Measurements from ENCODE around the gene P2RY8. TPM values are rescaled to one million over a fixed set of nuclear protein-coding genes. Genes with fewer than 3 reads are reported as not detected.

P2RY8 gene
- total RNA-seq, 1 donor from 2014 or later: 0.32 TPM

GRCh38 chrX:1533058-1533457, 3.9 kb downstream of the P2RY8 start:
- H3K4me3 ChIP-seq: no peak overlapping the region
- TF ChIP-seq EZH2phosphoT487 (IDR thresholded peaks at IDR 0.05) (no peak), EZH2 (IDR thresholded peaks at IDR 0.05) (no peak), CTCF (IDR thresholded peaks at IDR 0.05) (no peak)
- no peaks in the 10 kb centered on the region for H4K20me1 ChIP-seq (ENCODE audit: low read depth)
- H3K36me3 Mint-ChIP-seq: no peaks in the 10 kb centered on the region
- no peak overlapping the region for H2AFZ ChIP-seq (replicated peaks)
- no peaks in the 10 kb centered on the region for H3K9me3 Mint-ChIP-seq
- H3K4me1 ChIP-seq: peaks cover 8% of the 10 kb centered on the region
- no peak overlapping the region for H3K4me2 ChIP-seq
- H3K9ac ChIP-seq: no peak overlapping the region
- no peaks in the 10 kb centered on the region for H3K9me3 ChIP-seq (ENCODE audit: low read depth)
- peaks cover 12% of the 10 kb centered on the region for H3K27me3 Mint-ChIP-seq (ENCODE audit: insufficient read depth, low read depth)
- no peak overlapping the region for H3K27ac ChIP-seq
- H3K27me3 ChIP-seq: no peaks in the 10 kb centered on the region
- no peak overlapping the region for H3K27ac Mint-ChIP-seq
- no peaks in the 10 kb centered on the region for H3K36me3 ChIP-seq
- no peaks in the 10 kb centered on the region for H3K4me1 Mint-ChIP-seq
- no peak overlapping the region for H3K4me3 Mint-ChIP-seq
- DNase-seq (ENCODE audit: low spot score): no peak
- H3F3A ChIP-seq (ENCODE audit: low read depth): peaks cover 10% of the 10 kb centered on the region
- H3K79me2 ChIP-seq (ENCODE audit: low read depth): no peaks in the 10 kb centered on the region

GRCh38 chrX:1531096-1531890, 5.7 kb downstream of the P2RY8 start:
- H3K9me3 Mint-ChIP-seq: no peaks in the 10 kb centered on the region
- H4K20me1 ChIP-seq (ENCODE audit: low read depth): no peaks in the 10 kb centered on the region
- no peak overlapping the region for H3K4me3 ChIP-seq
- peaks cover 6% of the 10 kb centered on the region for H3K27me3 Mint-ChIP-seq (ENCODE audit: insufficient read depth, low read depth)
- DNase-seq (ENCODE audit: low spot score): no peak
- no peak overlapping the region for H3K9ac ChIP-seq
- peaks cover 8% of the 10 kb centered on the region for H3K4me1 ChIP-seq
- H3K4me1 Mint-ChIP-seq: no peaks in the 10 kb centered on the region
- H2AFZ ChIP-seq (replicated peaks): no peak overlapping the region
- H3K27me3 ChIP-seq: no peaks in the 10 kb centered on the region
- H3K4me2 ChIP-seq: no peak overlapping the region
- no peaks in the 10 kb centered on the region for H3K36me3 Mint-ChIP-seq
- H3K9me3 ChIP-seq (ENCODE audit: low read depth): no peaks in the 10 kb centered on the region
- H3K27ac ChIP-seq: no peak overlapping the region
- H3K79me2 ChIP-seq (ENCODE audit: low read depth): no peaks in the 10 kb centered on the region
- no peaks in the 10 kb centered on the region for H3K36me3 ChIP-seq
- peaks cover 10% of the 10 kb centered on the region for H3F3A ChIP-seq (ENCODE audit: low read depth)
- TF ChIP-seq CTCF (IDR thresholded peaks at IDR 0.05): no peak
- no peak for TF ChIP-seq EZH2 (IDR thresholded peaks at IDR 0.05)
- no peak for TF ChIP-seq EZH2phosphoT487 (IDR thresholded peaks at IDR 0.05)
- H3K27ac Mint-ChIP-seq: no peak overlapping the region
- no peak overlapping the region for H3K4me3 Mint-ChIP-seq

GRCh38 chrX:1529756-1530155, 7.2 kb downstream of the P2RY8 start:
- H3K79me2 ChIP-seq (ENCODE audit: low read depth): no peaks in the 10 kb centered on the region
- no peaks in the 10 kb centered on the region for H3K9me3 Mint-ChIP-seq
- H3K36me3 Mint-ChIP-seq: no peaks in the 10 kb centered on the region
- peaks cover 7% of the 10 kb centered on the region for H3K4me1 ChIP-seq
- H3K27me3 ChIP-seq: no peaks in the 10 kb centered on the region
- peaks cover 4% of the 10 kb centered on the region for H3K27me3 Mint-ChIP-seq (ENCODE audit: insufficient read depth, low read depth)
- TF ChIP-seq EZH2phosphoT487 (IDR thresholded peaks at IDR 0.05) (no peak), EZH2 (IDR thresholded peaks at IDR 0.05) (no peak), CTCF (IDR thresholded peaks at IDR 0.05) (no peak)
- H3K36me3 ChIP-seq: no peaks in the 10 kb centered on the region
- no peak overlapping the region for H3K27ac ChIP-seq
- DNase-seq (ENCODE audit: low spot score): no peak
- no peaks in the 10 kb centered on the region for H4K20me1 ChIP-seq (ENCODE audit: low read depth)
- H3K4me1 Mint-ChIP-seq: no peaks in the 10 kb centered on the region
- H3K4me2 ChIP-seq: no peak overlapping the region
- no peaks in the 10 kb centered on the region for H3K9me3 ChIP-seq (ENCODE audit: low read depth)
- H3F3A ChIP-seq (ENCODE audit: low read depth): peaks cover 10% of the 10 kb centered on the region
- H2AFZ ChIP-seq (replicated peaks): no peak overlapping the region
- no peak overlapping the region for H3K4me3 Mint-ChIP-seq
- H3K4me3 ChIP-seq: no peak overlapping the region
- no peak overlapping the region for H3K9ac ChIP-seq
- no peak overlapping the region for H3K27ac Mint-ChIP-seq

Data from neural progenitor cell (in vitro differentiated cells).